ENCODE results near the gene SLC14A1.

SLC14A1 gene

GRCh38 chr18:45764000-45764686 lies 40.2 kb downstream of the SLC14A1 start:
- no peak overlapping the region for H3K4me3 ChIP-seq (ENCODE audit: low read length)
- DNase-seq (ENCODE audit: low read depth), result no peak
- TF ChIP-seq CTCF (conservative IDR thresholded peaks at IDR 0.05; ENCODE audit: low read depth, low read length), result no peak

- no peak for TF ChIP-seq CTCF (conservative IDR thresholded peaks at IDR 0.05; ENCODE audit: low read depth, low read length)
- no peak for DNase-seq (ENCODE audit: low read depth)
These were observed 41.8 kb downstream of the SLC14A1 start for GRCh38 chr18:45765796-45766195.

GRCh38 chr18:45771587-45772480 lies 47.9 kb downstream of the SLC14A1 start:
- no peak for DNase-seq (ENCODE audit: low read depth)
- no peak for TF ChIP-seq CTCF (conservative IDR thresholded peaks at IDR 0.05; ENCODE audit: low read depth, low read length)
- no peak overlapping the region for H3K4me3 ChIP-seq (ENCODE audit: low read length)

More at GRCh38 chr18:45765796-45766195, 41.8 kb downstream of the SLC14A1 start:
- H3K4me3 ChIP-seq (ENCODE audit: low read length), result no peak overlapping the region

GRCh38 chr18:45774065-45774521 lies 50.1 kb downstream of the SLC14A1 start:
- TF ChIP-seq CTCF (conservative IDR thresholded peaks at IDR 0.05; ENCODE audit: low read depth, low read length), result no peak
- no peak for DNase-seq (ENCODE audit: low read depth)
- no peak overlapping the region for H3K4me3 ChIP-seq (ENCODE audit: low read length)

- H3K4me3 ChIP-seq (ENCODE audit: low read length), result peak overlapping the region; percentile 75
- no peak for TF ChIP-seq CTCF (conservative IDR thresholded peaks at IDR 0.05; ENCODE audit: low read depth, low read length)
- peak; percentile 60 for DNase-seq (ENCODE audit: low read depth)
These were observed 51.3 kb downstream of the SLC14A1 start for GRCh38 chr18:45775241-45775676.

GRCh38 chr18:45775743-45776142 lies 51.8 kb downstream of the SLC14A1 start:
- peak overlapping the region; percentile 75 for H3K4me3 ChIP-seq (ENCODE audit: low read length)
- DNase-seq (ENCODE audit: low read depth), result no peak
- TF ChIP-seq CTCF (conservative IDR thresholded peaks at IDR 0.05; ENCODE audit: low read depth, low read length), result no peak
